Hepatocyte (in vitro differentiated cells): Measurements from ENCODE around the gene TSPEAR.

ENCODE experiments used
- EZH2 ChIP-seq: fragments of 200-600 bp; sonication (generic); IDR thresholded peaks from 2 replicates; pipeline ENCODE4 v1.6.1; 2016; ENCODE audit warnings: antibody characterized with exemption, mild to moderate bottlenecking, borderline replicate concordance
- TF ChIP-seq, protein P1 (sequence below): fragments of 200-600 bp; sonication (generic); IDR thresholded peaks from 2 replicates; pipeline ENCODE4 v1.5.1; 2016; ENCODE audit warnings: antibody characterized with exemption, mild to moderate bottlenecking; ENCODE audit not compliant: poor library complexity

DNA sequence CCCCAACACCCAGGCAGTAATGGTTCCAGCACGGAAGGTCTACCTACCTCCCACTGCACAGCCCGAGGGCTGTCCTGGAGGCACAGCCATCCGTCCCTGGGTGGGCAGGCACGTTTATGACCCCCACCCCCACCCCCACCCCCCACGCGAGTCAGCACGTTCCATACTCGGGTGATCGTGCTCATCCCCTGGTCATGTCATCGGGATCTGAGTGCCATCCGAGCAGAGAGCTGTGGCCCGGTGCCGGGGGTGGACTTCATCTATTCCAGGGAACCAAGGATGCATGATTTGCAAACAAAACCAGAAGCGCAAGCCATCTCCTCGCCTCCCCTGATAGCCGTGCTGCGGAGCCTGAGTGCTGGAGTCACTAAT lies 1.1 kb downstream of the TSPEAR start:
- TF ChIP-seq, protein P1, sequence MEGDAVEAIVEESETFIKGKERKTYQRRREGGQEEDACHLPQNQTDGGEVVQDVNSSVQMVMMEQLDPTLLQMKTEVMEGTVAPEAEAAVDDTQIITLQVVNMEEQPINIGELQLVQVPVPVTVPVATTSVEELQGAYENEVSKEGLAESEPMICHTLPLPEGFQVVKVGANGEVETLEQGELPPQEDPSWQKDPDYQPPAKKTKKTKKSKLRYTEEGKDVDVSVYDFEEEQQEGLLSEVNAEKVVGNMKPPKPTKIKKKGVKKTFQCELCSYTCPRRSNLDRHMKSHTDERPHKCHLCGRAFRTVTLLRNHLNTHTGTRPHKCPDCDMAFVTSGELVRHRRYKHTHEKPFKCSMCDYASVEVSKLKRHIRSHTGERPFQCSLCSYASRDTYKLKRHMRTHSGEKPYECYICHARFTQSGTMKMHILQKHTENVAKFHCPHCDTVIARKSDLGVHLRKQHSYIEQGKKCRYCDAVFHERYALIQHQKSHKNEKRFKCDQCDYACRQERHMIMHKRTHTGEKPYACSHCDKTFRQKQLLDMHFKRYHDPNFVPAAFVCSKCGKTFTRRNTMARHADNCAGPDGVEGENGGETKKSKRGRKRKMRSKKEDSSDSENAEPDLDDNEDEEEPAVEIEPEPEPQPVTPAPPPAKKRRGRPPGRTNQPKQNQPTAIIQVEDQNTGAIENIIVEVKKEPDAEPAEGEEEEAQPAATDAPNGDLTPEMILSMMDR: no peak
- TF ChIP-seq EZH2: no peak
